ENCODE measurements around the gene BEX4.
"Not testable (repeated sequence)": the region's sequence is repeated elsewhere in the genome, so short reads cannot be mapped to it uniquely, and the experiment has no call there.

The BEX4 gene, protein sequence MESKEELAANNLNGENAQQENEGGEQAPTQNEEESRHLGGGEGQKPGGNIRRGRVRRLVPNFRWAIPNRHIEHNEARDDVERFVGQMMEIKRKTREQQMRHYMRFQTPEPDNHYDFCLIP

DNA sequence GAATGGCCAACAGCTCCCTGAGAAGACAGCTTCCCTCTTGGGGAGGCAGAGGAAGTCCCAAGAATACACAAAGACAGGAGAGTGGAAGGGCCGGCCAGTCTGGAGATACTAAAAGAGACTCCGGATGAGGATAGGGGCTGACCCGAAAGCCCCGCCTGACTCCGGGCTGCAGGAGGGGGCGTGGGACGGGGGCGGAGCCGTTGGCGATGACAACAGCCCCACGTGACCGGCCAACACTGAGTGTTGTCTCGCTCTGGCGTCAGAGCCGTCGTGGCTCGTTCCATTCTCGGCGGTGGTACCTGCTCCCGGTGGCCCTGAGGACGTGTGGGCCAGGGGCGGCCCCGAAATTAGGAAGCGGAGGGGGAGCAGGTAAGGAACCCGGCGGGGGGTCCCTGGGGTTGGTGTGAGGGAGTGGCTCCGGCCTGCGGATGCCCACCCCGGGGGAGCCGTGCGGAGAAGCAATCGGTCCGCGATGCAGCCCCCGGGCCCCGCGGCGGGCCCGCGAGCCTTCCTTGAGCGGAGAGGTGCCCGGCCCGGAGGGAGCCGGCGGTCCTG, at the start of gene BEX4:
BEX4 (plus strand) TSS at position 239 of the 555 bp plus-strand sequence. CDS start 1,046 bp downstream, outside the sequence.
- peak; percentile 53 to 87 for DNase-seq

DNA sequence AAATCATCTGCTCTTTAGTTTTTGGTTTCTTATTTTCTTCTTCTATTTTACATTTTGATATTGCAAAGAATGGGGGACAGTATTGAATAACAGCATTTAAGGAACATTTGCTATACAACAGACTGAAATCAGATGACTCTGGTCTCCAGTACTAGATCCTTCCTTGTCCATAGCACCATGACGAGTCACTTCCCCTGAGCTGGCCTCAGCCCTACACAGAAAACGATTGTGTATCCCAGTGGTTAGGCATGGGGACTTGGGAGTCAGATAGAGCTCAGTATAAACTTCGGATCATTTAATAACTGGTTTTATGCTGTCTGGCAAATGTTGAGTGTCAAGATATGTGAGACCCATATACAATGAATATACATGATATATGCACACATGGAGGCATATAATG, 44.7 kb upstream of the BEX4 start:
- DNase-seq: no peak

DNA sequence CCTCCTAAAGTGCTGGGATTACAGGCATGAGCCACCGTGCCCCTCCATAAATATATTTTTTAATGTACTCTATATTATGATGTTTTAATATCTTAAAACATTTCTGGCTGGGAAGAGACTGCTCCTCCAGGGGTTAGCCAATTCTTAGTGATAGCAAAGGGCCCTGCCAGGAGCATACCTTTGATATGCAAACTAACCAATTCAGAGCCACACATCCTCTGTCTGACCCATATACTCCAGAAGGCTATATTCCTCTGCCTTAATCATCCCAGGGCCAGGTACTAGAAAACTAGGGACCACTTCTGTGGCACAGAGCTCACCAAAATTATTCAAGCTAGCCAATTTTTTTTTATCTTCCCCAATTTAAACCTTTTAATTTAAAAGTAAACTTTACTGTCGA, 43.6 kb upstream of the BEX4 start:
- no peak for DNase-seq

DNA sequence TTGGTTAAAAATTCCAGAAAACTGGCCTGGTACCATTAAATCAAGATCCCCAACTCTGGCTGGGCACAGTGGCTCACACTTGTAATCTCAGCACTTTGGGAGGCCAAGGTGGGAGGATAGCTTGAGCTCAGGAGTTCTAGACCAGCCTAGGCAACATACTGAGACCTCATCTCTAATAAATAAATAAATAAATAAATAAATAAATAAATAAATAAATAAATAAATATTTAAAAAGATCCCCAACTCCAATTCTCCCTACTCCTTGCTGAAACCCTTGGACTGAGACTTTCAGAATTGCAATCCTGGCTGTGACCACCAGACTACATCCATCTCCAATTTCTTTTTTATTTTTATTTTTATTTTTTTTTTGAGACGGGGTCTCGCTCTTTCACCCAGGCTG, 39.7 kb upstream of the BEX4 start:
- not testable (repeated sequence) for DNase-seq

DNA sequence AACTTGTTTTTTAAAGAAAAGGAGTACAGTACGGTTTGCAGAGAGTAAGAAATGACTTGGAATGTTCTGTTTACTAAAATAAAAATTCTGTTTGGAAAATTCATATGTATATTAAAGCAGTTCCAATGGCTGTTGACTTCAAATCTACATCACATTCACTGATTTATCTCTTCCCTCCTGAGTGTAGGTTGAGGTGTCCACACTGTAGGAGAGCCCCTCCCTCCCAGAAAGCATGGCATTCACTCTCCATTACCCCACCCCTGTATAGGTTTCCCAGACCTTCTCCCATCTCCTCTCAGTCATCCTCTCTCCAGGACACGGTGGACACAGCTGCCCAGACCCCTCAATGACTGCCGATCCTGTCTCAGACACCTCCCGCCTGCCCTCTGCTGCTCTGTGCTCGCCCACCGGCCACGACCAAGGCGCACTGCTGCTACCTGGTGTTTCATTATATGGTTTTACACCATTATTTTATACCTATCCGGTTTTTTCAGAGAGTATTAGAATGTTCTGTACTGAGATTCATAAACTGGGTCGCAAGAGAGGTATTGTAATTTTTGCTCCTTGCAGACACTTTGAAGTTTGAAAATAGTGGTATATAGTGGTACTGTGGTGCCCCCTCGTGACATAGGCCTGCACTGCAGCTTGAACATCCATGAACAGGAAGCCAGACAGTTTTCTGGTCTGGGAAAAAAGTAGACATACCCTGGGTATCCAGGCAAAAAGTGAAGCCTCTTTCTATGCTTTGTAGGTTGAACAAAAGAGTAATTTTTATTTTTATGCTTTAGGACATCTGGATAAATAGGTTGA, 38.8 kb upstream of the BEX4 start:
- peak in 1 of 2 experiments; percentile 46 for DNase-seq

DNA sequence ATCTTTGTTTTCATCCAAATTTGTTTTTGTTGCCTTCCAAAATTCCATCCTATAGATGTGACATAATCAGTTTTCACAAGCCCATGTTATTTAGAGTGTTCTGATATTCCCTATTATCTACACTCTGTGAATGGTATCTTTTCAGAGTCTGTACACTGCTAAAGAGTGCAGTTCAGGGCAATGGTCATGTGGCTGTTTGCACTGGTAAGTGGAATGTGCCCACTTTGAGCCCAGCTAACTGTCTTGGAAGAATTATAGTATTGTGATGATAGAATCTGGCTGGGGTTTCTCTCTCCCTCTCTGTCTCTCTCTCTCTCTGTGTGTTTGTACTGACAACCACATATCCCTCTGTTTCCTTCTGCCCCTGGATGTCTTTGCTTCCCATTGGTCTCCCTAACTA, 37.4 kb upstream of the BEX4 start:
- DNase-seq: no peak

DNA sequence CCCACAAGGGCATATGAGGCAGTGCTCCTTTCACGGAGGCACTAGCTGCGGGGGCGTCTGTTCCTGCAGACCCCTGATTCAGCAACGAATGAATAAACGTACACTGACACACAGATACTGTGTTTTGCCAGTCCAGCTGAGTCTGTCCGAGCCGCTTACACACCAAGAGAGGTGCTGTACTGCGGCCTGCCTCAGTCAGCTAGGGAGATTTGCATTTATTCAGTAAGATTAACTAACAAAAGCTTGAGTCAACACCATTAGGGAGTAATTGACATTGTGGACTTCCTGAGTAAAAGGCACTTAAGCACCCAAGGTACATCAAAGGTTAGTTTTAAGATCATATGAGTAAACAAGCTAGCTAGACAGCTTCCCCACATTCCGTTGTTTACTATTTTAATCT, 31.0 kb upstream of the BEX4 start:
- peak in 1 of 2 experiments; percentile 36 for DNase-seq

DNA sequence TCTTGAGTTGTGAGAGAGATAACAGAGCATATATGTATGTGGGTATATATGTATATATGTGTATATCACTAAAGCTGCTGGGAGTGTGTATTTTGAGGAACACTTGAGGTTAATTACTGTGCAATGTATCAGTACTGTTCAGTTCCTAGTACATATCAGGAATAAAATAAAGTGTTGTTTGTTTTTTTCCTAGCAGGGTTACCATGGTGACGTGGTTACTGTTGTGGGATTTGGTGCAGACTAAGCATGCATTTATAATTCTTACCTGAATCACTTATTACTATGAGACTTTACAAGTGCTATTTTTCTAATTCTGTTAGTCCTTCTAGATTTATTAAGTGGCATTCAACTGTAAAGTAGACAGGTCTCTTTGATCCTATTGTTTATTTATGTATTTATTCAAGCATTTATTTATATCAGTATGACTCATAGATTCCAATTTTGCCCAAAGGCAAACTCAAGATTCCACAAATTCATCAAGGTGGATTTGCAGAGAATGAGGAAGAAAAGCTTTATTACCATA, 26.9 kb upstream of the BEX4 start:
- DNase-seq: no peak

DNA sequence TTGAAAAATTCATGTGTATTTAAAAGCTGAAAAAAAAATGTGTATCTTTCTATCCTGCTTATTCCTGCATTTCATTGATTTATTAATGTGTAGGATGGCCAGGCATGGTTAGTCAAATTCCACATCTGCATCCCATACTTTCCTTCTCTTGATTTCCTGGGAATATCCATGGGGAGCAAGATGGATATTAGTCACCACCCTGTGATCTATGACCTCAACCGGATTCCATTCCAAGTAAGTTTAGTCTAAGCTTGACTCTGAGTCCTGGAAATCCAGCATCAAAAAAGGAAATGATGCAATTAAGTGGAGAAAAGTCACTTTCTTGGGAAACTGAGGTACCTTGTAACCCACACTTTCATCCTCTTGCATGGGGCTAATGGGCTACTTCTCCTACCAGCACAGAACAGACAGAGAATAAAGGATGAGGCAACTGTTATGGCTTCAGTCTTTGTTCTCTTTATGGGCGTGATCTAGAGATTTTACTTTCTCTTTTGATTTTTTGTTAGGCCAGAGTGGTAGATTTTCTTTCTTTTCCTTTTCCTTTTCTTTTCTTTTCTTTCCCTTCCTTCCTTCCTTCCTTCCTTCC, 17.1 kb upstream of the BEX4 start:
- no peak for DNase-seq

DNA sequence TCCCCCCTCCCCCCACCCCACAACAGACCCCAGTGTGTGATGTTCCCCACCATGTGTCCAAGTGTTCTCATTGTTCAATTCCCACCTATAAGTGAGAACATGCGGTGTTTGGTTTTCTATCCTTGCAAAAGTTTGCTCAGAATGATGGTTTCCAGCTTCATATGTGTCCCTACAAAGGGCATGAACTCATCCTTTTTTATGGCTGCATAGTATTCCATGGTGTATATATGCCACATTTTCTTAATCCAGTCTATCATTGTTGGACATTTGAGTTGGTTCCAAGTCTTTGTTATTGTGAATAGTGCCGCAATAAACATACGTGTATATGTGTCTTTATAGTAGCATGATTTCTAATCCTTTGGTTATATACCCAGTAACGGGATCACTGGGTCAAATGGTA, 16.2 kb upstream of the BEX4 start:
- not testable (repeated sequence) for DNase-seq

DNA sequence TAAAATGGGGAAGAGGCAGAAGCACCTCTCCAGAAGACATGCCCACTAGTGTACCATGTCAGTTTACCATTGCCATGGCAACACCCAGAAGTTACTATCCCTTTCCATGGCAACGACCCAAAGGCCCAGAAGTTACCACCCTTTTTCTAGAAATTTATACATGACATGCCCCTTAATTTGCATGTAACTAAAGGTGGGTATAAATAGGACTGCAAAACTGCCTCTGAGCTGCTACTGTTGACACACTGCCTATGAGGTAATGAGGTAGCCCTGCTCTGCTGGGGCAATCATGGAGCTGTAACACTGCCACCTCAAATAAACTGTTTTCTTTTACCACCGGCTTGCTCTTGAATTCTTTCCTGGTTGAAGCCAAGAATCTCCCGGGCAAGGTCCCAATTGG, 13.9 kb upstream of the BEX4 start:
- DNase-seq: no peak

DNA sequence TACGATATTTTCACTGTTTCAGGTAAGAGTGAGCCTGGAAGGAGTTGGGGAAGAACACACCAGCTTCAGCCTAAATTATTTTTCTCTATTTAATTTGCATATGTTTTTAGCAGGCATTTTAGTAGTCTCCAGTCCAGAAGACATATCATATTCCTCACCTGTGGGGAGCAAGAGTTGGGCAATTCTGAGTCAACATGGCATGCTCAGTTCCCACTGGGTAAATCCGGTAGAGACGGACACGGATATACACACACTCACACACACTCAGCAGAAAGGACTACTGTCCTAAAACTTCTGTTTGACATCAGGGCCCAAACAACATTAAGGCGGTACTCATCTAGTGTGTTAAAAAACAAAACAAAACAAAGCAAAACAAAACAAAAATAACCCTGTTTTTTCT, 4.9 kb upstream of the BEX4 start:
- DNase-seq: no peak

DNA sequence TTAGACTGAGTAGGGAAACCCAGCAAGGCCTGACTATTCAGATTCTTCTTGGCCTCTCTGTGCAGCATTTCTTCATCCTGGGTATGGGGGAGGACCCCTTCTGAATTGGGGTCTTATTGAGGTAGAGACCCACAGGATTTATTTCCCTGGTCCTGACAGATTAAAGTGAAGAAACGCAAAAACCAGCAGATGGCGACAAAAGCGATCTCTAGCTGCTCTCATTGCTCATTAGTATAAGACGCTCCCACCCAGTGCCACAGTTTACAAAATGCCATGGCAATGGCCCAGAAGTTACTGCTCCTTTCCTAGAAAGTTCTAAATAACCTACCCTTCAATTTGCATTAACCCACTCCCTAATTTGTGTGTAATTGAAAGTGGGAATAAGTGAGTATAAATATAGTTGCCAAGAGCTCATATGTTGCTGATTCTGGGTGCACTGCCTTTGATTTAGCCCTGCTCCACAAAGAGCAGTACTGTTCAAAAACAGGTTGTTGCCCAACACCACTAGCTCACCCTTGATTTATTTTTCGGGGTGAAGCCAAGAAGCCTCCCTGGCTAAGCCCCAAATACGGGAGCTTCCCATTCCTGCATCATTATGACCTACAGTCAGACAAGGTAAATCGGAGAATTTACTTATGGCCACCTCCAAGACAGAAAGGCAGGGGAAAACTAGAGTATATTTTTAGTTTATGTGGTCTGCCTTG, 3.7 kb upstream of the BEX4 start:
- peak in 1 of 2 experiments; percentile 67 for DNase-seq

DNA sequence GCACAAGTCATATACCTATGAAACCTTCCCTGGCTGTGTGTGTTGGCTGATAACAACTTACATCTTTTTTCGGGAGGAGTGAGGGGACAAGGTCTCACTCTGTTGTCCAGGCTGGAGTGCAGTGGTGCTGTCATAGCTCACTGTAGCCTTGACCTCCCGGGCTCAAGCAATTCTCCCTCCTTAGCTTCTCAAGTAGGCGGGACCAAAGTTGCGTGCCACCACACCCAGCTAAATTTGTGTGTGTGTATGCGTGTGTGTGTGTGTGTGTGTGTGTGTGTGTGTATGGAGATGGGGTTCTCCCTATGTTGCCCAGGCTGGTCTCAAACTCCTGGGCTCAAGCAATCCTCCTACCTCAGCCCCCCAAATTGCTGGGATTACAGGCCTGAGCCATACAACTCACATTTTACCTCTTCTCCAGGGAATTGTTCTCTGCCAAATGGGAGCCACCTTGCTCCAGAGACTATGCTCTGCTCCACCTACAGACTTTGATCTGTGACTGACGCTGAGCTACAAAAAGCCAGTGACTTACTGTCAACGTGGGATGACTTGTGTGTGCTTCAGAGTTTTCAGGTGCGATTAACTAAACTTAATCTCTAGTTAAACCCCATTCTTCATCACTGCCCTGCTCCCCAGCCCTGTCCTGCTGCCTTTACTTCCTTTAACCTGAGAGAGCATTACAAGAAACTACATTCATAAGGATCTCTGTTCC, 2.0 kb upstream of the BEX4 start:
- DNase-seq: no peak

DNA sequence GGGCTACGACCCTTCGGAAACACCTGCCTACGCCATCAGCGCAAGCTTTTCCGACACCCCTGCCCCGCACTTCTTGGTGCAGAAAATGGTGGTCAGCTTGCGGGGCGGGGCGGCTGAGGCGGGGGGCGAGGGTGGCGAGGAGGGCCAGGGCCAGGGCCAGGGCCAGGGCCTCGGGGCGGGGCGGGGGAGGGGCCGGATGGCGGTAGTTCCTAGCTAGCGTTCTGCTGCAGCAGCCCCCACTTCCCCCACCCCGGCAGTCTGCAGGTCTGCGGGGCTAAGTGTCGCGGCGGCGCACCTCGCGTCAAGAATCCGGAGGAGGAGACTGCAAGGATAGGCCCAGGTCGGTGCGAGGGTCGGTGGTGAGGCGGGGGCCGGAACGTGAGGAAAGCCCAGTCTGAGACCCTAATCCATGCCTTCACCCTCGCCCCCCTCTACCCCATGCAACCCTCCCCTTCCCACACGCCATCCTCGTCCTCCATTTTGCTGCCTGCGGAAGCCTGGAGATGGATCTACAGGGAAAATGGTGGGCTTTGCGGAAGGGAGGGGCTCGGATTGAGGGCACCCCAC, 600 bp downstream of the BEX4 start:
- DNase-seq: peak; percentile 36 to 68

DNA sequence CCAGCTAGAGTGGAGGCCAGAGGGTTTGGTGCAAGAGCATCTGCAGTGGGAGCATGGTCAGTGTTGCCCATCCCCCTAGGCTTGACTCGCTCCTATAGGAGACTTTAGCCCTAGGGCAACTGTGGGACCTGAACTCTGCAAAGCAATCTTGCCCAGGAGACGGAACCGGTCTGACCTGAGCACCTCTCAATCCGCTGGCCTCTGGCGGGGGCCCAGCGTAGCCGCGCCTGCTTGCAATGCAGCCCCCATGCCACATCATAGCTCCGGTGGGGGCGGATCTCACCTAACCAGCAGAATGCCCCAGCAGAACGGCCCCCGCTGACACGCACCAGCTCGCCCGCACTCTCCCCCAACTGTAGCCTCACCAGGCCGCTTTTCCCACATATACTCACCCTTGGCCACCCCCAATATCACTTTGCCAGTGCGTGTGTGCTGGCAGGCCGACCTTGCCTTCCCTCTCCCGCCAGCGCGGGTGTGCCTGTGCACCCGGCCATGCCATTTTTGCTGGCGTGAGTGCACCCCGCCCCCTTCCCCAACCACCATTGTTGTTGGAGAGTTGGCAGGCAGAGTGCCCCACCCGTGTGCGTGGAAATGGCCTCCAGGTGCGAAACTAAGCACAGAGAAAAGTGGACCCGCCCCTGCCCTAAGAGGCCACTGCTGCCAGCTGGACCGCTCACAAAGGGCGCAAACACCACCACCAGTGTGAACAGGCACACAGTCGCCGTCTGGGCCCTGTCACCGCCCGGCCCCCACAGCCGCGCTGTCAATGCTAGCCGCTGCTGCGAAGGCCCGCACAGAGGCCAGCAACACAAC, 5.8 kb downstream of the BEX4 start:
- no peak for DNase-seq

DNA sequence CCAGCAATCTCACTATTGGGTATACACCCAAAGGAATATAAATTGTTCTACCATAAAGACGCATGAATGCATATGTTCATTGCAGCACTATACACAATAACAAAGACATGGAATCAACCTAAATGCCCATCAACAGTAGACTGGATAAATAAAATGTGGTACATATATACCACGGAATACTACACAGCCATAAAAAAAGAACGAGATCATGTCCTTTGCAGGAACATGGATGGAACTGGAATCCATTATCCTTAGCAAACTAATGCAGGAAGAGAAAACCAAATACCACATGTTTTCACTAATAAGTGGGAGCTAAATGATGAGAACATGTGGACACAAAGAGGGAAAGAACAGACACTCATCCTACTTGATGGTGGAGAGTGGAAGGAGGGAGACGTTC, 11.0 kb downstream of the BEX4 start:
- not testable (repeated sequence) for DNase-seq

DNA sequence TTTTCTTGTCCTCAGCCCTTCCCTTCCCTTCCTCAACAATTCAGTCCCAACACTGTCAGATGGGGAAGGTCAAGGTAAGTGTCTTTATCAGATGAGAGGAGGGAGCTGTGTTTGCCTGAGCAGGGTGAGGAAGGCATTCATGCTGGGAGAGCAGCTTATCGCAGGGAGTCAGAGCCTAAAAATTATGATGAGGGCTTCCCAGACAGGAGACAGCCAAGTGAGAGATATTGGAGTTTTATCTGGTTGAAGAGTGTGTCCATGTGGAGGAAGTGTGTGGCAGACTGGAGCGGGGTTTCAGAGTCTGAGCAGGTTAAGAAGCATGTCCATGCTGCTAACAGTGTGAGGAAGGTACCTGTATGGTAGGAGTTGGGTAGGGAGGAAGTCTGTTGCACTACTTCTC, 18.4 kb downstream of the BEX4 start:
- DNase-seq: no peak

DNA sequence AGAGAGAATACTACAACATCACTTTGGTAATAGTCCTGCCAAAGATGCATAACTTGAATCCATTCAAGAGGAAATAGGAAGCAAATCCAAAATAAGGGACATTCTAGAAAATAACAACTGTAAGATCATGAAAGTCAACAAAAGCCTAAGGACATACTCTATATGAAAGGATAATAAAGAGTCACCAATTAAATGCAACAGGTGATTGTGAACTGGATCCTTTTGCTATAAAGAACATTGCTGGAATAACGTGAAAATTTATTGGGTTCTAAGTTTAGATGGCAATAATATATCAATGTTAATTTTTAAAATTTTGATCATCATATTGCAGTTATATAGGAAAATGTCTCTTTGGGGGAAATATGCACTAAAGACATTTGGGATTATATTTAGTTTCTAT, 20.0 kb downstream of the BEX4 start:
- no peak for DNase-seq

DNA sequence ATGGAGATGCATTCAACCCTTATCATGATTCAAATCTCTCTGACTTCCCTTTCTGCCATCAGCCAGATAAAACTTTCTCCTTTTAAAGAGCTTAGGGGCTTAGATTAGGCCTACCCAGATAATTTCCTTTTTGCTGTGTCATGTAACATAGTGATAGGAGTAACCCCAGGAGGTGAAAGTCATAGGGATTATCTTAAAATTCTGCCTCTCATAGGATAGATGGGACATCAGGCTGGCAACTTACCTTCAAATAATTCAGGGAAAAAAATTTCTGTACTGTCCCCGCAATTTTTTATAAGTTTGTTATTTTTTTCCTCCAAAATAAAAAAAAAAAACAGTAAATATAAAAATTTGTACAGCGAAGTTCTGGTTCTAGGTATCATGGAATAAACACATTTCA, 20.7 kb downstream of the BEX4 start:
- DNase-seq: not testable (repeated sequence)

DNA sequence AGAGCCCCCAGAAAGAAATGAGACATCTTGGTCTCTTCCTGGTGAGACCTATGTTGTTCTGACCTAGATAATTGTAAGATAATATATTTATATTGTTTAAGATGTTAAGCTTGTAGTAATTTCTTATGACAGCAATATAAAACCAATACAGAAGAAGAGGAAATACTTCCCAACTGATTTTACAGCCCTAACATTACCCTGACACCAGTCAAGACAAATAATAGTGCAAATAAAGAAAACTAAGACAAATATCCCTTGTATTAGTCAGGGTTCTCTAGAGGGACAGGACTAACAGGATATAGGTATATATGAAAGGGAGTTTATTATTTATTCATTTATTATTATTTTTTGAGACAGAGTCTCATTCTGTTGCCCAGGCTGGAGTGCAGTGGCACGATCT, 21.4 kb downstream of the BEX4 start:
- no peak for DNase-seq
